HEK293 (cell line): ENCODE results near the gene NCKAP5.

ENCODE experiments used
- CTCF ChIA-PET: fragments of 350-600 bp; formaldehyde crosslinking; extraction: SDS; loops from one replicate; lab custom pipeline; 2021; ENCODE audit warnings: antibody characterized with exemption; lab: Yijun Ruan, JAX
- POLR2A ChIA-PET: fragments of 300-600 bp; formaldehyde crosslinking; extraction: SDS; loops from one replicate; lab custom pipeline; 2020; ENCODE audit warnings: antibody characterized with exemption, inconsistent platforms; lab: Yijun Ruan, JAX
- H3K27ac ChIP-seq: fragments of 200-500 bp; sonication (Bioruptor generic); 2 replicates; pipeline ENCODE4 v1.5.1; 2014; ENCODE audit warnings: low read depth, low read length, control low read depth, inconsistent platforms; ENCODE audit errors: extremely low read depth
- H3K36me3 ChIP-seq, 2 experiments: fragments of 200-500 bp in 1 of 2; sonication (Bioruptor generic) in 1 of 2; 1 replicate in 1 of 2; 2 replicates in 1 of 2; pipeline ENCODE4 v1.5.1; 2014 to 2017; ENCODE audit warnings: inconsistent platforms in 2 of 2, low read length in 2 of 2; ENCODE audit not compliant: control insufficient read depth in 2 of 2, insufficient read depth in 1 of 2
- H3K4me1 ChIP-seq: fragments of 200-500 bp; sonication (Bioruptor generic); 2 replicates; pipeline ENCODE4 v1.5.1; 2014; ENCODE audit warnings: mild to moderate bottlenecking, low read length, inconsistent platforms; ENCODE audit not compliant: control insufficient read depth, insufficient read depth
- H3K4me3 ChIP-seq: 2 replicates; pipeline ENCODE4 v1.5.1; 2011; ENCODE audit warnings: low read depth, mild to moderate bottlenecking, control low read depth, low read length, moderate library complexity
- H3K9me3 ChIP-seq: fragments of 200-500 bp; sonication (Bioruptor generic); 2 replicates; pipeline ENCODE4 v1.5.1; 2014; ENCODE audit warnings: low read depth, low read length, inconsistent platforms; ENCODE audit not compliant: control insufficient read depth, insufficient read depth
- GLIS1 ChIP-seq: fragments of 450-650 bp; formaldehyde crosslinking; IDR thresholded peaks from 2 replicates; pipeline ENCODE4 v1.5.1; 2016; ENCODE audit warnings: missing biosample characterization, missing genetic modification characterization
- KLF7 ChIP-seq: fragments of 450-650 bp; formaldehyde crosslinking; IDR thresholded peaks from 2 replicates; pipeline ENCODE4 v1.5.1; 2016; ENCODE audit warnings: missing biosample characterization, missing genetic modification characterization, borderline replicate concordance
- ZBTB1 ChIP-seq: fragments of 450-650 bp; formaldehyde crosslinking; IDR thresholded peaks from 2 replicates; pipeline ENCODE4 v1.5.1; 2016; ENCODE audit warnings: missing biosample characterization, missing genetic modification characterization
- ZBTB17 ChIP-seq: fragments of 450-650 bp; formaldehyde crosslinking; IDR thresholded peaks from 2 replicates; pipeline ENCODE4 v1.5.1; 2016; ENCODE audit warnings: missing biosample characterization, missing genetic modification characterization
- ZNF133 ChIP-seq: fragments of 450-650 bp; formaldehyde crosslinking; IDR thresholded peaks from 2 replicates; pipeline ENCODE4 v1.5.1; 2016; ENCODE audit warnings: missing biosample characterization, missing genetic modification characterization
- ZNF169 ChIP-seq: fragments of 450-650 bp; formaldehyde crosslinking; IDR thresholded peaks from 2 replicates; pipeline ENCODE4 v1.5.1; 2016; ENCODE audit warnings: missing biosample characterization, missing genetic modification characterization
- ZNF26 ChIP-seq: fragments of 450-650 bp; formaldehyde crosslinking; IDR thresholded peaks from 2 replicates; pipeline ENCODE4 v1.5.1; 2016; ENCODE audit warnings: missing biosample characterization, missing genetic modification characterization
- ZNF280D ChIP-seq: fragments of 450-650 bp; formaldehyde crosslinking; IDR thresholded peaks from 2 replicates; pipeline ENCODE4 v1.5.1; 2016; ENCODE audit warnings: missing biosample characterization, missing genetic modification characterization
- ZNF404 ChIP-seq: fragments of 450-650 bp; formaldehyde crosslinking; IDR thresholded peaks from 2 replicates; pipeline ENCODE4 v1.5.1; 2017; ENCODE audit warnings: missing biosample characterization, missing genetic modification characterization
- ZNF433 ChIP-seq: fragments of 450-650 bp; formaldehyde crosslinking; IDR thresholded peaks from 2 replicates; pipeline ENCODE4 v1.5.1; 2016; ENCODE audit warnings: missing biosample characterization, missing genetic modification characterization, low read depth
- ZNF513 ChIP-seq: fragments of 450-650 bp; IDR thresholded peaks from 2 replicates; pipeline ENCODE4 v1.5.1; 2018; ENCODE audit warnings: missing biosample characterization, missing genetic modification characterization
- ZNF514 ChIP-seq: fragments of 450-650 bp; formaldehyde crosslinking; IDR thresholded peaks from 2 replicates; pipeline ENCODE4 v1.5.1; 2016; ENCODE audit warnings: missing biosample characterization, missing genetic modification characterization
- ZNF521 ChIP-seq: fragments of 450-650 bp; formaldehyde crosslinking; IDR thresholded peaks from 2 replicates; pipeline ENCODE4 v1.5.1; 2017; ENCODE audit warnings: missing biosample characterization, mild to moderate bottlenecking, missing genetic modification characterization
- ZNF561 ChIP-seq: fragments of 450-650 bp; IDR thresholded peaks from 2 replicates; pipeline ENCODE4 v1.5.1; 2018; ENCODE audit warnings: missing biosample characterization, missing genetic modification characterization, borderline replicate concordance
- ZNF580 ChIP-seq: fragments of 450-650 bp; formaldehyde crosslinking; IDR thresholded peaks from 2 replicates; pipeline ENCODE4 v1.5.1; 2016; ENCODE audit warnings: missing biosample characterization, missing genetic modification characterization
- ZNF596 ChIP-seq: fragments of 450-650 bp; IDR thresholded peaks from 2 replicates; pipeline ENCODE4 v1.5.0; 2018; ENCODE audit warnings: missing biosample characterization, mild to moderate bottlenecking, missing genetic modification characterization, moderate library complexity
- ZNF670 ChIP-seq: fragments of 450-650 bp; formaldehyde crosslinking; IDR thresholded peaks from 2 replicates; pipeline ENCODE4 v1.5.1; 2016; ENCODE audit warnings: missing biosample characterization, missing genetic modification characterization, low read depth
- ZNF76 ChIP-seq: fragments of 450-650 bp; formaldehyde crosslinking; IDR thresholded peaks from 2 replicates; pipeline ENCODE4; 2016; ENCODE audit warnings: low read depth, missing biosample characterization, missing genetic modification characterization, borderline replicate concordance
- ZNF768 ChIP-seq: fragments of 450-650 bp; formaldehyde crosslinking; IDR thresholded peaks from 2 replicates; pipeline ENCODE4 v1.5.1; 2018; ENCODE audit warnings: missing biosample characterization, mild to moderate bottlenecking, missing genetic modification characterization
- ZSCAN18 ChIP-seq: fragments of 450-650 bp; formaldehyde crosslinking; IDR thresholded peaks from 2 replicates; pipeline ENCODE4 v1.5.1; 2016; ENCODE audit warnings: missing biosample characterization, missing genetic modification characterization
- ZSCAN4 ChIP-seq: fragments of 450-650 bp; formaldehyde crosslinking; IDR thresholded peaks from 2 replicates; pipeline ENCODE4 v1.5.1; 2017; ENCODE audit warnings: missing biosample characterization, missing genetic modification characterization

The NCKAP5 gene

GRCh38 chr2:132671151-132671835, 897.0 kb downstream of the NCKAP5 start (continued):
- TF ChIP-seq ZNF280D (tag by site-specific recombination), result no peak
- no peak for TF ChIP-seq ZNF670
- no peak for TF ChIP-seq ZNF514
- TF ChIP-seq ZNF561 (tag by site-specific recombination), result no peak; the same call in 1 of the 2 replicates
- no peak for TF ChIP-seq ZNF133 (tag by site-specific recombination)
- no peak for TF ChIP-seq ZNF433 (tag by site-specific recombination)
- TF ChIP-seq ZBTB17 (tag by site-specific recombination), result 0 out of 2 replicates have a peak, but pooled peaks have one; percentile 29
- TF ChIP-seq ZNF169 (tag by site-specific recombination), result no peak
- TF ChIP-seq ZNF596 (tag by site-specific recombination), result no peak
- no peak for TF ChIP-seq ZSCAN18 (tag by site-specific recombination)
- TF ChIP-seq ZNF513 (tag by site-specific recombination), result no peak
- no peak for TF ChIP-seq ZBTB1

GRCh38 chr2:132670496-132671150, 897.6 kb downstream of the NCKAP5 start:
- ChIA-PET POLR2A (interaction anchor here (1.7 kb wide), 1 partner anchor 500 kb away, joined by 5 read pairs; no protein-coding TSS in a partner anchor), CTCF (interaction anchor here (1.2 kb wide), 1 partner anchor 11 kb away, joined by 4 read pairs; no protein-coding TSS in a partner anchor)
- peaks cover 0 to 17% of the 10 kb centered on the region in 2 experiments; a peak in 1 of 3 replicates for H3K36me3 ChIP-seq
- H3K27ac ChIP-seq, result peak overlapping the region; percentile 84; the same call in 1 of the 2 replicates
- peaks cover 3% of the 10 kb centered on the region; the same call in 1 of the 2 replicates for H3K4me1 ChIP-seq
- no peaks in the 10 kb centered on the region for H3K9me3 ChIP-seq
- H3K4me3 ChIP-seq, result peak overlapping the region; percentile 88
- TF ChIP-seq ZNF580 (tag by site-specific recombination), result no peak
- no peak; the same call in 1 of the 2 replicates for TF ChIP-seq KLF7 (tag by site-specific recombination)
- TF ChIP-seq ZSCAN4 (tag by site-specific recombination), result no peak; the same call in 1 of the 2 replicates
- no peak for TF ChIP-seq ZNF521 (tag by site-specific recombination)
- TF ChIP-seq ZNF26, result no peak
- TF ChIP-seq GLIS1, result peak; percentile 95
- no peak for TF ChIP-seq ZNF76 (tag by site-specific recombination)
- TF ChIP-seq ZNF596 (tag by site-specific recombination), result no peak
- TF ChIP-seq ZNF768 (tag by site-specific recombination), result no peak
- no peak for TF ChIP-seq ZNF404
